ENCODE measurements around the gene VPREB3.

VPREB3 gene

GRCh38 chr22:23763954-23764353 is 9.7 kb upstream of the VPREB3 start:
- Histone ChIP-seq H3K36me3 (ENCODE audit: insufficient read depth, low read length) (peaks cover 6% of the 10 kb centered on the region), H3K4me1 (ENCODE audit: insufficient read depth, low read length) (peaks cover 12% of the 10 kb centered on the region), H3K9ac (ENCODE audit: low read depth, low read length) (no peak overlapping the region; the same call in 1 of the 2 replicates), H3K9me3 (ENCODE audit: control insufficient read depth, insufficient read depth, low read length) (no peaks in the 10 kb centered on the region)

- Histone ChIP-seq H3K36me3 (ENCODE audit: insufficient read depth, low read length) (peaks cover 6% of the 10 kb centered on the region), H3K4me1 (ENCODE audit: insufficient read depth, low read length) (peaks cover 12% of the 10 kb centered on the region), H3K9ac (ENCODE audit: low read depth, low read length) (peak overlapping the region; percentile 39; the same call in 1 of the 2 replicates), H3K9me3 (ENCODE audit: control insufficient read depth, insufficient read depth, low read length) (no peaks in the 10 kb centered on the region)
Observed at GRCh38 chr22:23763579-23763945, 9.3 kb upstream of the VPREB3 start.

- H3K9ac ChIP-seq (ENCODE audit: low read depth, low read length), result peak within 1 kb of the TSS; percentile 39; the same call in 1 of the 2 replicates
- H3K9me3 ChIP-seq (ENCODE audit: control insufficient read depth, insufficient read depth, low read length), result no peaks in the 10 kb centered on the region
- H3K4me1 ChIP-seq (ENCODE audit: insufficient read depth, low read length), result peaks cover 12% of the 10 kb centered on the region
- peaks cover 6% of the 10 kb centered on the region for H3K36me3 ChIP-seq (ENCODE audit: insufficient read depth, low read length)
Observed at GRCh38 chr22:23762842-23763578, 8.8 kb upstream of the VPREB3 start, which contains the start of gene C22orf15. Gene C22orf15 (plus strand): TSS chr22:23762990. CDS start chr22:23763307, 317 bp downstream.

GRCh38 chr22:23760056-23760455 is 5.8 kb upstream of the VPREB3 start:
- Histone ChIP-seq H3K4me1 (ENCODE audit: insufficient read depth, low read length) (peaks cover 10% of the 10 kb centered on the region), H3K9ac (ENCODE audit: low read depth, low read length) (no peak overlapping the region), H3K9me3 (ENCODE audit: control insufficient read depth, insufficient read depth, low read length) (no peaks in the 10 kb centered on the region), H3K36me3 (ENCODE audit: insufficient read depth, low read length) (peaks cover 3% of the 10 kb centered on the region)

- no peaks in the 10 kb centered on the region for H3K9me3 ChIP-seq (ENCODE audit: control insufficient read depth, insufficient read depth, low read length)
- H3K36me3 ChIP-seq (ENCODE audit: insufficient read depth, low read length), result no peaks in the 10 kb centered on the region
- H3K4me1 ChIP-seq (ENCODE audit: insufficient read depth, low read length), result peaks cover 10% of the 10 kb centered on the region
- H3K9ac ChIP-seq (ENCODE audit: low read depth, low read length), result no peak overlapping the region
Observed at GRCh38 chr22:23759566-23759965, 5.3 kb upstream of the VPREB3 start.

GRCh38 chr22:23756891-23757290 is 2.7 kb upstream of the VPREB3 start:
- Histone ChIP-seq H3K9me3 (ENCODE audit: control insufficient read depth, insufficient read depth, low read length) (no peaks in the 10 kb centered on the region), H3K9ac (ENCODE audit: low read depth, low read length) (no peak overlapping the region), H3K36me3 (ENCODE audit: insufficient read depth, low read length) (no peaks in the 10 kb centered on the region), H3K4me1 (ENCODE audit: insufficient read depth, low read length) (no peaks in the 10 kb centered on the region; the same call in 1 of the 2 replicates)

GRCh38 chr22:23755711-23756110 is 1.5 kb upstream of the VPREB3 start:
- Histone ChIP-seq H3K9me3 (ENCODE audit: control insufficient read depth, insufficient read depth, low read length) (no peaks in the 10 kb centered on the region), H3K9ac (ENCODE audit: low read depth, low read length) (no peak overlapping the region), H3K4me1 (ENCODE audit: insufficient read depth, low read length) (no peaks in the 10 kb centered on the region; the same call in 1 of the 2 replicates), H3K36me3 (ENCODE audit: insufficient read depth, low read length) (no peaks in the 10 kb centered on the region)

GRCh38 chr22:23754980-23755636 is 883 bp upstream of the VPREB3 start:
- H3K9me3 ChIP-seq (ENCODE audit: control insufficient read depth, insufficient read depth, low read length), result no peaks in the 10 kb centered on the region
- H3K9ac ChIP-seq (ENCODE audit: low read depth, low read length), result no peak overlapping the region
- H3K4me1 ChIP-seq (ENCODE audit: insufficient read depth, low read length), result no peaks in the 10 kb centered on the region; the same call in 1 of the 2 replicates
- no peaks in the 10 kb centered on the region for H3K36me3 ChIP-seq (ENCODE audit: insufficient read depth, low read length)

GRCh38 chr22:23753385-23753784 is 840 bp downstream of the VPREB3 start:
- Histone ChIP-seq H3K9me3 (ENCODE audit: control insufficient read depth, insufficient read depth, low read length) (no peaks in the 10 kb centered on the region), H3K9ac (ENCODE audit: low read depth, low read length) (no peak overlapping the region), H3K36me3 (ENCODE audit: insufficient read depth, low read length) (no peaks in the 10 kb centered on the region), H3K4me1 (ENCODE audit: insufficient read depth, low read length) (no peaks in the 10 kb centered on the region; the same call in 1 of the 2 replicates)

GRCh38 chr22:23752750-23753149 is 1.5 kb downstream of the VPREB3 start:
- no peaks in the 10 kb centered on the region; the same call in 1 of the 2 replicates for H3K4me1 ChIP-seq (ENCODE audit: insufficient read depth, low read length)
- no peaks in the 10 kb centered on the region for H3K36me3 ChIP-seq (ENCODE audit: insufficient read depth, low read length)
- H3K9me3 ChIP-seq (ENCODE audit: control insufficient read depth, insufficient read depth, low read length), result no peaks in the 10 kb centered on the region
- no peak overlapping the region for H3K9ac ChIP-seq (ENCODE audit: low read depth, low read length)

GRCh38 chr22:23752090-23752691 is 2.0 kb downstream of the VPREB3 start:
- Histone ChIP-seq H3K36me3 (ENCODE audit: insufficient read depth, low read length) (no peaks in the 10 kb centered on the region), H3K9ac (ENCODE audit: low read depth, low read length) (peak overlapping the region; percentile 73; the same call in 1 of the 2 replicates), H3K9me3 (ENCODE audit: control insufficient read depth, insufficient read depth, low read length) (no peaks in the 10 kb centered on the region), H3K4me1 (ENCODE audit: insufficient read depth, low read length) (no peaks in the 10 kb centered on the region; the same call in 1 of the 2 replicates)

GRCh38 chr22:23751441-23751996 is 2.7 kb downstream of the VPREB3 start:
- no peaks in the 10 kb centered on the region; the same call in 1 of the 2 replicates for H3K4me1 ChIP-seq (ENCODE audit: insufficient read depth, low read length)
- H3K9me3 ChIP-seq (ENCODE audit: control insufficient read depth, insufficient read depth, low read length), result no peaks in the 10 kb centered on the region
- no peaks in the 10 kb centered on the region for H3K36me3 ChIP-seq (ENCODE audit: insufficient read depth, low read length)
- H3K9ac ChIP-seq (ENCODE audit: low read depth, low read length), result peak overlapping the region; percentile 73

- H3K9me3 ChIP-seq (ENCODE audit: control insufficient read depth, insufficient read depth, low read length), result no peaks in the 10 kb centered on the region
- H3K4me1 ChIP-seq (ENCODE audit: insufficient read depth, low read length), result no peaks in the 10 kb centered on the region; the same call in 1 of the 2 replicates
- H3K36me3 ChIP-seq (ENCODE audit: insufficient read depth, low read length), result no peaks in the 10 kb centered on the region
- peak within 1 kb of the TSS; percentile 84 for H3K9ac ChIP-seq (ENCODE audit: low read depth, low read length)
Observed at GRCh38 chr22:23750714-23751440, 3.3 kb downstream of the VPREB3 start, which contains the start of gene ZNF70. Gene ZNF70 (minus strand): TSS chr22:23751112. CDS start chr22:23745140, 5,972 bp downstream.

GRCh38 chr22:23750367-23750713 is 3.9 kb downstream of the VPREB3 start:
- no peaks in the 10 kb centered on the region for H3K36me3 ChIP-seq (ENCODE audit: insufficient read depth, low read length)
- no peaks in the 10 kb centered on the region; the same call in 1 of the 2 replicates for H3K4me1 ChIP-seq (ENCODE audit: insufficient read depth, low read length)
- H3K9me3 ChIP-seq (ENCODE audit: control insufficient read depth, insufficient read depth, low read length), result no peaks in the 10 kb centered on the region
- H3K9ac ChIP-seq (ENCODE audit: low read depth, low read length), result peak overlapping the region; percentile 84

Measured in ES-I3 (cell line).